ENCODE measurements around the gene TMEM218. TPM values are rescaled to one million over a fixed set of nuclear protein-coding genes. Genes with fewer than 3 reads are reported as not detected.
"Not testable (repeated sequence)": the region's sequence is repeated elsewhere in the genome, so short reads cannot be mapped to it uniquely, and the experiment has no call there.

Gene TMEM218
- total and polyA plus RNA-seq, 4 experiments from 2014 or later, result 15.1 to 48.1 (median 21.1) TPM

DNA sequence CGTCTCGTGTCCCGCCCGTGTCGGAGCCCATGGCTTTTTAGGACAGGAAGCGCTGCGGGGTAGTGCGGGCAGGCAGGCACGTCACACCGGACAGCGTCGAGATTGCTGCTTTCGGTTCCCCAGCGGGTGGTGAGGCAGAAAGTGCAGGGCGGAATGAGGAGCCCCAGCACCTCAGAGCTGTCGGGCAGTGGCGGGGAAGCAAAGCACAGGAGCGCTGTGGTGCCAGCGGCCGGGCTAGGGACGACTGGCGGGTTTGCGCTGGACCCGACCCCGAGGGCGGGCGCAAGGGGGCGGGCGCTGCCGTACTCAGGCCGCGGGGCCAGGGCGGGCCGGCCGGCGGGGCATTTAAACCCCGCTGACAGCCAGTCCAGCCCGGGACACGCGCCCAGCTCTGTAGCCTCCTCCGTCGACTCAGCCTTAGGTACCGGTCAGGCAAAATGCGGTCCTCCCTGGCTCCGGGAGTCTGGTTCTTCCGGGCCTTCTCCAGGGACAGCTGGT lies 48.4 kb downstream of the TMEM218 start, which contains the start of gene SLC37A2:
SLC37A2 (plus strand) TSS at position 375 of the 498 bp plus-strand sequence; CDS start at position 438, 63 bp downstream.
- Mint-ChIP-seq H3K27ac (peak within 1 kb of the TSS in 5 of 7 donors; percentile 14 to 72 (median 70)), H3K36me3 (no peaks in the 10 kb centered on the region), H3K4me1 (peaks cover 2 to 19% (median 5%) of the 10 kb centered on the region in 4 donors), H3K4me3 (peak within 1 kb of the TSS; percentile 87 to 94 (median 90)), H3K9me3 (no peaks in the 10 kb centered on the region), H3K27me3 (peaks cover 3 to 18% of the 10 kb centered on the region in 2 donors)
- H3K36me3 ChIP-seq (ENCODE audit: insufficient read depth, low read length), result no peaks in the 10 kb centered on the region
- H3K27ac ChIP-seq (ENCODE audit: low read depth, low read length), result no peak within 1 kb of the TSS
- peaks cover 10% of the 10 kb centered on the region for H3K4me1 ChIP-seq (ENCODE audit: insufficient read depth, low read length)
- peak; percentile 21 to 51 (median 28) for DNase-seq
- H3K4me3 ChIP-seq (ENCODE audit: low read length in 2 of 2), result peak within 1 kb of the TSS; percentile 54 to 58
- ChIA-PET POLR2A (ENCODE audit: partially characterized antibody) (interaction anchor here (1.0 kb wide), 1 partner anchor 49 kb away, joined by 3 read pairs; the partner anchor contains the start of gene TMEM218), CTCF (ENCODE audit: partially characterized antibody) (interaction anchor here (1.2 kb wide), 1 partner anchor 187 kb away, joined by 3 read pairs; no protein-coding TSS in a partner anchor)
- intact Hi-C loops (cut with micrococcal nuclease), result no loop called here
- no peaks in the 10 kb centered on the region for H3K9me3 ChIP-seq (ENCODE audit: control insufficient read depth in 1 of 2, low read length in 2 of 2)
- peaks cover 24% of the 10 kb centered on the region for H3K27me3 ChIP-seq (ENCODE audit: insufficient read depth, low read length)

DNA sequence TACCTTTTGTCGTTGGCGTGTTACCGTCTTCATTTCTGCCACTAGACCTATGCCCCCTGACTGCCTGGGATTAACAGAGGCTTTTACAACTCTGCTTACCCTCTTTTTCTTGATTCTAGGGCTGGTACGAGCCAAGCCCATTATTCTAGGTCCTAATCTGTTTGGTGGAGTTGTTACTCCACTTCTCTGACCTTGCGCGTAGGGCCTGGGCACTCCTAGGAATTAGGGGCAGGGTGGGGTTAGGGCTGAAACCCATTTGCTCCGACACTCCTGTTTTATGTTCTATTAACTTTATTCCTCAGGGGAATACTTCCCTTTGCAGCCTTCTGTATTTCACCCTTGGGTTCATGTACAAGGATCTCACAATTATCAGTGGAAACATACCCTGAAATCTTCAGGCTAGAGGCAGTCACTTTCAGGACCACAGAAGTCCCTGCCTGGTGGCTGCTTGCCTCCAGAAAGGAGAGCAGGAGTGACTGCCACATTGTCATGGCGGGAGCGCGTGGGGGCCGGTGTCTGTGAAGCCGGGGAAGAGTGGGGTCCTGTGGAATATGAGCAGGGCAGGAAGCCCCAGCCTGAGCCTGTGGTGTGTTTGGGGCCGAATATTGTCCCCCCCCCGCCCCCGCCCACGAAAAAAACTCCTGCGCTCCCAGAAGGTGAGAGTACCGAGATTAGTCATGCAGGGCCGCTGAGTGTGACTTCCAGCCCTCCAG lies 49.1 kb downstream of the TMEM218 start:
- Histone ChIP-seq H3K27me3 (ENCODE audit: insufficient read depth, low read length) (peaks cover 24% of the 10 kb centered on the region), H3K4me1 (ENCODE audit: insufficient read depth, low read length) (peaks cover 10% of the 10 kb centered on the region), H3K36me3 (ENCODE audit: insufficient read depth, low read length) (no peaks in the 10 kb centered on the region), H3K27ac (ENCODE audit: low read depth, low read length) (no peak overlapping the region), H3K9me3 (ENCODE audit: control insufficient read depth in 1 of 2, low read length in 2 of 2) (no peaks in the 10 kb centered on the region), H3K4me3 (ENCODE audit: low read length in 2 of 2) (peak overlapping the region; percentile 54 to 58)
- peaks cover 2 to 18% of the 10 kb centered on the region in 2 donors for H3K27me3 Mint-ChIP-seq
- peaks cover 2 to 19% (median 5%) of the 10 kb centered on the region in 4 donors for H3K4me1 Mint-ChIP-seq
- peak overlapping the region in 5 of 7 donors; percentile 14 to 72 (median 70) for H3K27ac Mint-ChIP-seq
- H3K36me3 Mint-ChIP-seq, result no peaks in the 10 kb centered on the region
- CTCF ChIA-PET (ENCODE audit: partially characterized antibody), result interaction anchor here (1.2 kb wide), 1 partner anchor 186 kb away, joined by 3 read pairs; no protein-coding TSS in a partner anchor
- no peaks in the 10 kb centered on the region for H3K9me3 Mint-ChIP-seq
- peak overlapping the region; percentile 87 to 94 (median 90) for H3K4me3 Mint-ChIP-seq
- intact Hi-C loops (cut with micrococcal nuclease), result no loop called here
- POLR2A ChIA-PET (ENCODE audit: partially characterized antibody), result no interaction called here
- no peak for DNase-seq

DNA sequence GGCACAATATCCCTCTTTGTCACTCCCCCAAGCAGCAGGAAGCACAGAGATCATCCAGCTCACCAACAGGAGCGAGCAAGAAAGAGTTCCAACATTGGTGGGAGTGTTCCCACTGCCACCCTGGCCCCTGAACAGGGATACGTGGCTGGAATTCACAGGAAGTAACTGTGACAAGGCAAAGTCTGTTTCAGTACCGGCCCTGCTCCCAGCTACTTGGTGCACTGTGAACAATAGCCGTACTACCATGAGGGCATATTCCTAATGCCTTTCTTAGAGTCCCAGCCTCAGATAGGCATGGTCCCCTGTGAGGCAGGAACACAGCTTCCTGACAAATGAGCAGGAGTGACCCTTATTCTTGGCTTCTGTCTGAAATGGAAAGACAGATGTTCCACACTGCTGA lies 50.1 kb downstream of the TMEM218 start:
- Mint-ChIP-seq H3K36me3 (no peaks in the 10 kb centered on the region), H3K9me3 (peaks cover 0 to 2% (median 0%) of the 10 kb centered on the region in 8 donors), H3K27ac (peak overlapping the region in 2 of 7 donors; percentile 25 to 34), H3K27me3 (peaks cover 2 to 17% of the 10 kb centered on the region in 2 donors), H3K4me1 (peaks cover 2 to 19% (median 5%) of the 10 kb centered on the region in 4 donors), H3K4me3 (peak overlapping the region in 2 of 8 donors; percentile 3 to 10)
- no peak overlapping the region for H3K4me3 ChIP-seq (ENCODE audit: low read length in 2 of 2)
- DNase-seq, result no peak
- H3K27me3 ChIP-seq (ENCODE audit: insufficient read depth, low read length), result peaks cover 23% of the 10 kb centered on the region
- POLR2A ChIA-PET (ENCODE audit: partially characterized antibody), result no interaction called here
- H3K27ac ChIP-seq (ENCODE audit: low read depth, low read length), result no peak overlapping the region
- intact Hi-C loops (cut with micrococcal nuclease), result no loop called here
- H3K9me3 ChIP-seq (ENCODE audit: control insufficient read depth in 1 of 2, low read length in 2 of 2), result no peaks in the 10 kb centered on the region
- peaks cover 10% of the 10 kb centered on the region for H3K4me1 ChIP-seq (ENCODE audit: insufficient read depth, low read length)
- CTCF ChIA-PET (ENCODE audit: partially characterized antibody), result no interaction called here
- no peaks in the 10 kb centered on the region for H3K36me3 ChIP-seq (ENCODE audit: insufficient read depth, low read length)

DNA sequence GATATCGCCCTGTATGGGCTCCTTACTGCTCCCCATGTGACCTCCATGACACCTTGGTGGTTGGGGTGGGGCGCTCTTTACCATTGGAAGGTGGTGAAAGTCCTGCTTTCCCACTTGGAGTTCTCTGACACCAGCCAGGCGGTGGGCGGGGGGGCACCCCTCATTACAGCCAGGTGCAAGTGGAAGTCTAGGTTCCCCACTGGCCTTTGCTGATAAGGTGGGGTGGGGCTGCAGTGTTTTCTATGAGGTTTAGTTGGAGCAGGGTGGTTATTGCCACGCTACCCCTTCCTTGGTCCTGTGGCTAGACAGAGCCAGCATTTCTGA lies 53.8 kb downstream of the TMEM218 start:
- ChIA-PET POLR2A (ENCODE audit: partially characterized antibody) (no interaction called here), CTCF (ENCODE audit: partially characterized antibody) (no interaction called here)
- H3K4me3 Mint-ChIP-seq, result no peak overlapping the region
- DNase-seq, result no peak
- Histone ChIP-seq H3K27ac (ENCODE audit: low read depth, low read length) (no peak overlapping the region), H3K9me3 (ENCODE audit: control insufficient read depth in 1 of 2, low read length in 2 of 2) (no peaks in the 10 kb centered on the region), H3K4me1 (ENCODE audit: insufficient read depth, low read length) (no peaks in the 10 kb centered on the region), H3K27me3 (ENCODE audit: insufficient read depth, low read length) (peaks cover 8% of the 10 kb centered on the region), H3K4me3 (ENCODE audit: low read length in 2 of 2) (no peak overlapping the region), H3K36me3 (ENCODE audit: insufficient read depth, low read length) (no peaks in the 10 kb centered on the region)
- peaks cover 0 to 4% (median 0%) of the 10 kb centered on the region in 4 donors for H3K4me1 Mint-ChIP-seq
- H3K9me3 Mint-ChIP-seq, result peaks cover 0 to 5% (median 0%) of the 10 kb centered on the region in 8 donors
- H3K27me3 Mint-ChIP-seq, result peaks cover 0 to 3% of the 10 kb centered on the region in 2 donors
- intact Hi-C loops (cut with micrococcal nuclease), result no loop called here
- H3K27ac Mint-ChIP-seq, result no peak overlapping the region
- no peaks in the 10 kb centered on the region for H3K36me3 Mint-ChIP-seq

DNA sequence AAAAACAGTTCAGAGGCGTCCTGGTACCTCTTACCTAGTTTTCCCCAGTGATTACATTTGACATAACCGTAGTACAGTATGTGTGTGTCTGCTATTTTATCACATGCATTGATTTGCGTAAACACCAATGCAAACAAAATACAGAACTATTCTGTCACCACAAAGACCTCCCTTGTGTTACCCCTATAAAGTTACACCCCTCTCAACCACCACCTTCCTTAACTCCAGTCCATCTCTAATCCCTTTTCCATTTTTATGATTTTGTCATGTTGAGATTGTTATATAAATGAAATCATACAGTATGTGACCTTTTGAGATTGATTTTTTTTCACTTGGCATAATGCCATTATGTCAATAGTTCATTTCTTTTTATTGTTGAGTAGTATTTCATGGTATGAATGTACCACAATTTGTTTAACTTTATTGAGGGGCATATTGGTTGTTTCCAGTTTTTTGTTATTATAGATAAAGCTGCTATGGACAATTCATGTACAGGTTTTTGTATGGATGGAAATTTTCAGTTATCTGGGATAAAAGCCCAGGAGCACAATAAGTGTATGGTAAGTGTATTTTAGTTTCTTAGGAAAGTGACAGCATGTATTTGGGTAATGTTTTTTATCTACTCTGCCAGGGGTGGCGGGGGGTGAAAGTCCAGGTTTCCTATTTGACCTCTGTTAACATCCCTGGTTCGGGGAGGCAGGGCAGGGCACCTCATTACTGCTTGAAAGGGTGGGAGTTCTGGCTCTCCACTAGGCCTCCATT lies 54.3 kb downstream of the TMEM218 start:
- Histone ChIP-seq H3K27ac (ENCODE audit: low read depth, low read length) (no peak overlapping the region), H3K9me3 (ENCODE audit: control insufficient read depth in 1 of 2, low read length in 2 of 2) (no peaks in the 10 kb centered on the region), H3K36me3 (ENCODE audit: insufficient read depth, low read length) (no peaks in the 10 kb centered on the region), H3K27me3 (ENCODE audit: insufficient read depth, low read length) (peaks cover 4% of the 10 kb centered on the region), H3K4me1 (ENCODE audit: insufficient read depth, low read length) (no peaks in the 10 kb centered on the region), H3K4me3 (ENCODE audit: low read length in 2 of 2) (no peak overlapping the region)
- Mint-ChIP-seq H3K9me3 (peaks cover 0 to 5% (median 0%) of the 10 kb centered on the region in 8 donors), H3K4me1 (peaks cover 0 to 2% (median 0%) of the 10 kb centered on the region in 4 donors), H3K27me3 (peaks cover 0 to 2% of the 10 kb centered on the region in 2 donors), H3K36me3 (no peaks in the 10 kb centered on the region), H3K27ac (no peak overlapping the region), H3K4me3 (no peak overlapping the region)
- ChIA-PET POLR2A (ENCODE audit: partially characterized antibody) (no interaction called here), CTCF (ENCODE audit: partially characterized antibody) (no interaction called here)
- DNase-seq, result no peak
- intact Hi-C loops (cut with micrococcal nuclease), result no loop called here

DNA sequence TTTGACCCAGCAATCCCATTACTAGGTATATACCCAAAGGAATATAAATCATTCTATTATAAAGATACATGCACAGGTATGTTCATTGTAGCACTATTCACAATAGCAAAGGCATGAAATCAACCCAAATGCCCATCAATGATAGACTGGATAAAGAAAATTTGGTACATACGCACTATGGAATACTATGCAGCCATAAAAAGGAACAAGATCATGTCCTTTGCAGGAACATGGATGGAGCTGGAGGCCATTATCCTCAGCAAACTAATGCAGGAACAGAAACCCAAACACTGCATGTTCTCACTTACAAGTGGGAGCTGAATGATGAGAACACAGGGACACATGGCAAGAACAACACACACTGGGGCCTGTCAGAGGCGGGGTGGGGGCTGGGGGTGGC lies 55.3 kb downstream of the TMEM218 start:
- H3K27ac Mint-ChIP-seq; intact Hi-C loops (cut with micrococcal nuclease); POLR2A ChIA-PET (ENCODE audit: partially characterized antibody); DNase-seq; H3K4me3 ChIP-seq (ENCODE audit: low read length in 2 of 2); H3K9me3 ChIP-seq (ENCODE audit: control insufficient read depth in 1 of 2, low read length in 2 of 2); H3K4me3 Mint-ChIP-seq; H3K36me3 Mint-ChIP-seq; H3K27me3 Mint-ChIP-seq; H3K27me3 ChIP-seq (ENCODE audit: insufficient read depth, low read length); H3K27ac ChIP-seq (ENCODE audit: low read depth, low read length); H3K36me3 ChIP-seq (ENCODE audit: insufficient read depth, low read length); H3K4me1 ChIP-seq (ENCODE audit: insufficient read depth, low read length); H3K4me1 Mint-ChIP-seq; H3K9me3 Mint-ChIP-seq: not testable (repeated sequence)
- CTCF ChIA-PET (ENCODE audit: partially characterized antibody), result interaction anchor here (1.2 kb wide), 1 partner anchor 15 kb away, joined by 3 read pairs; no protein-coding TSS in a partner anchor

DNA sequence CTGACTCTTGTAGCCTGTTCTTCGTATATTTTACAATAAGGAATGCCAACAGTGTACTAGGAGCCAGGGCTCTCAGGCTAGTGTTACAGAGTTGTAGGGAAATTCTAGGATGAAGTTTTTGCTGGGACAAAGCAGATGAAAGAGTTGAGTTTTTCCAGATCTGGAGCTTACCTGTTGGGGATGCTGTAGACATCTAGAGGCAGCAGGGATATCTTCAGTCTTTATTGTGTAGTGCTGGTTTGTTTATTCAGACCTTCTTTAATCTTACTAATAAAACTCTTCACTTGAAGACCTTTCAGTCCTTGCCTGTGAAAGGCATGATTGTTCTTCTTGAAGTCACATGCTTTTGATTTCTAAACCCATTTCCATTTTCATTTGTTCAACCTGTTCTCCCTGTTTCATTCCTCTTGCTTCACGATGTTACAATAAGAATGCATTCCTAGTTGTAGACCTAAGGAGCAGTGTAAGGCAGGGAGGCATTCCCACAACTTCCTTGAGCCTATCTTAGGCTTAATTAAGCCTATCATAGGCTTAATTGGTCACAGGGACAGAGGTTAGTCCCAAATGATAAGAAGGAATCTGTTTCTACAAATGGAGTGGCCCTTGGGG lies 56.2 kb downstream of the TMEM218 start:
- Histone ChIP-seq H3K4me3 (ENCODE audit: low read length in 2 of 2) (no peak overlapping the region), H3K27ac (ENCODE audit: low read depth, low read length) (no peak overlapping the region), H3K4me1 (ENCODE audit: insufficient read depth, low read length) (no peaks in the 10 kb centered on the region), H3K9me3 (ENCODE audit: control insufficient read depth in 1 of 2, low read length in 2 of 2) (no peaks in the 10 kb centered on the region), H3K27me3 (ENCODE audit: insufficient read depth, low read length) (no peaks in the 10 kb centered on the region), H3K36me3 (ENCODE audit: insufficient read depth, low read length) (no peaks in the 10 kb centered on the region)
- Mint-ChIP-seq H3K4me3 (no peak overlapping the region), H3K27me3 (no peaks in the 10 kb centered on the region), H3K9me3 (peaks cover 0 to 5% (median 0%) of the 10 kb centered on the region in 8 donors), H3K27ac (no peak overlapping the region), H3K36me3 (no peaks in the 10 kb centered on the region), H3K4me1 (peaks cover 0 to 2% (median 0%) of the 10 kb centered on the region in 4 donors)
- CTCF ChIA-PET (ENCODE audit: partially characterized antibody), result interaction anchor here (1.2 kb wide), 1 partner anchor 16 kb away, joined by 3 read pairs; no protein-coding TSS in a partner anchor
- POLR2A ChIA-PET (ENCODE audit: partially characterized antibody), result no interaction called here
- intact Hi-C loops (cut with micrococcal nuclease), result no loop called here
- no peak for DNase-seq
